K562 (cell line): ENCODE measurements around the gene SPTBN2. TPM values are rescaled to one million over a fixed set of nuclear protein-coding genes. Genes with fewer than 3 reads are reported as not detected.

ENCODE experiments used
- ATAC-seq: fragments of 200-7000 bp; cut with Tn5 transposase; 3 replicates; pipeline ENCODE4 v1.9.1; 2020; ENCODE audit warnings: moderate library complexity
- BruUV-seq: library from RNA; stranded (reverse); fragments of 400-500 nt; replicated peaks from 2 replicates; lab custom pipeline; 2021; lab: Mats Ljungman, UMichigan
- CTCF ChIA-PET: fragments of 300-600 bp; formaldehyde crosslinking; extraction: SDS; loops from one replicate; lab custom pipeline; 2021; ENCODE audit warnings: low intra/inter-chr PET ratio; lab: Yijun Ruan, JAX
- POLR2A ChIA-PET: fragments of 300-600, 350-650 bp; sonication (Branson Sonifier 250); formaldehyde crosslinking; extraction: SDS; loops from one replicate; lab custom pipeline; 2021; ENCODE audit warnings: antibody characterized with exemption, inconsistent platforms; lab: Yijun Ruan, JAX
- DNase-seq, 4 experiments: peaks; one replicate each; pipeline versions ENCODE4 v3.0.0 to v3.0.0-alpha.2; 2011 to 2018; ENCODE audit warnings: low spot score in 3 of 4, mixed read lengths in 3 of 4; ENCODE audit errors: extremely low read depth in 1 of 4
- FAIRE-seq: peaks from 2 replicates; lab custom pipeline; 2011; peaks lifted over from hg19 to GRCh38; lab: Jason Lieb, UNC
- H2AFZ ChIP-seq: 2 replicates; pipeline ENCODE4 v1.6.0; 2011; ENCODE audit warnings: low read depth, low read length, control low read depth, inconsistent platforms
- H3K27ac ChIP-seq: fragments of 200-600 bp; 3 replicates; pipeline ENCODE4 v1.8.0; 2011; ENCODE audit warnings: low read depth, mild to moderate bottlenecking, control low read depth, inconsistent platforms, low read length, moderate library complexity, mixed read lengths; ENCODE audit errors: extremely low read depth
- H3K27me3 ChIP-seq, 2 experiments: fragments of 300-600 bp in 1 of 2; 2 replicates in 1 of 2; 3 replicates in 1 of 2; pipeline versions ENCODE4 v1.6.0 to v1.8.0; 2011; ENCODE audit warnings: inconsistent platforms in 2 of 2, low read length in 2 of 2, mild to moderate bottlenecking in 1 of 2, mixed read lengths in 1 of 2, moderate library complexity in 1 of 2; ENCODE audit not compliant: control insufficient read depth in 2 of 2, insufficient read depth in 2 of 2
- H3K36me3 ChIP-seq: fragments of 300-600 bp; 3 replicates; pipeline ENCODE4 v1.8.0; 2011; ENCODE audit warnings: mild to moderate bottlenecking, low read length, inconsistent platforms; ENCODE audit not compliant: control insufficient read depth, insufficient read depth
- H3K4me1 ChIP-seq, 2 experiments: fragments of 200-600 bp in 1 of 2; replicated peaks in 1 of 2; 2 replicates in 1 of 2; 3 replicates in 1 of 2; pipeline versions ENCODE4 v1.5.1 to v1.8.0; 2011; ENCODE audit warnings: inconsistent platforms in 2 of 2, low read length in 2 of 2, mild to moderate bottlenecking in 1 of 2, mixed read lengths in 1 of 2, moderate library complexity in 1 of 2; ENCODE audit not compliant: control insufficient read depth in 2 of 2, insufficient read depth in 2 of 2
- H3K4me2 ChIP-seq: 2 replicates; pipeline ENCODE4 v1.6.1; 2011; ENCODE audit warnings: low read length, control low read depth, inconsistent platforms, mixed read lengths; ENCODE audit not compliant: insufficient read depth
- H3K4me3 ChIP-seq: fragments of 200-600 bp; sonication (generic), shearing (Covaris generic); 2 replicates; pipeline ENCODE4 v1.5.1; 2016; ENCODE audit warnings: control low read depth, inconsistent platforms
- H3K79me2 ChIP-seq: fragments of 200-600 bp; 3 replicates; pipeline ENCODE4 v1.8.0; 2011; ENCODE audit warnings: low read length, inconsistent platforms; ENCODE audit not compliant: control insufficient read depth, insufficient read depth
- H3K9ac ChIP-seq, 2 experiments: 2 replicates each; pipeline versions ENCODE4 v1.6.0 to v1.6.1; 2011; ENCODE audit warnings: low read depth in 2 of 2, low read length in 2 of 2, control low read depth in 1 of 2, inconsistent platforms in 1 of 2, mild to moderate bottlenecking in 1 of 2, mixed read lengths in 1 of 2; ENCODE audit not compliant: insufficient read depth in 1 of 2
- H3K9me1 ChIP-seq: one replicate; pipeline ENCODE4 v1.6.0; 2011; ENCODE audit warnings: inconsistent platforms, mild to moderate bottlenecking, low read length, moderate library complexity; ENCODE audit not compliant: control insufficient read depth, insufficient read depth
- H3K9me3 ChIP-seq: replicated peaks from 2 replicates; pipeline ENCODE4 v1.5.1; 2011; ENCODE audit warnings: low read depth, low read length, inconsistent platforms; ENCODE audit not compliant: control insufficient read depth, insufficient read depth
- H4K20me1 ChIP-seq: replicated peaks from 2 replicates; pipeline ENCODE4 v1.6.1; 2011; ENCODE audit warnings: low read length, inconsistent platforms, mixed read lengths; ENCODE audit not compliant: control insufficient read depth, insufficient read depth
- CREM ChIP-seq: IDR thresholded peaks from 2 replicates; pipeline ENCODE4 v1.6.1; 2014; ENCODE audit warnings: antibody characterized with exemption, low read depth
- EP400 ChIP-seq: fragments of 450-650 bp; IDR thresholded peaks from 2 replicates; pipeline ENCODE4 v1.6.1; 2017; ENCODE audit warnings: antibody characterized with exemption, mild to moderate bottlenecking, moderate library complexity
- ESRRA ChIP-seq: fragments of 450-650 bp; IDR thresholded peaks from 2 replicates; pipeline ENCODE4 v1.6.1; 2014; ENCODE audit warnings: low read depth, mild to moderate bottlenecking, moderate library complexity, borderline replicate concordance
- L3MBTL2 ChIP-seq: fragments of 450-650 bp; IDR thresholded peaks from 2 replicates; pipeline ENCODE4 v1.6.1; 2016; ENCODE audit warnings: mild to moderate bottlenecking, moderate library complexity
- MAZ ChIP-seq, 2 experiments: fragments of 450-650 bp in 1 of 2; sonication (generic) in 1 of 2; formaldehyde crosslinking; IDR thresholded peaks in 1 of 2; conservative IDR thresholded peaks in 1 of 2; 2 replicates each; pipeline versions ENCODE4 v1.4.0 to v1.5.0; 2020; ENCODE audit warnings: mild to moderate bottlenecking in 1 of 2, missing genetic modification reagents in 1 of 2
- MYBL2 ChIP-seq, 2 experiments: fragments of 450-650 bp in 1 of 2; sonication (generic) in 1 of 2; formaldehyde crosslinking in 1 of 2; IDR thresholded peaks; 2 replicates each; pipeline versions ENCODE4 v1.6.1 to v1.8.1; 2017 to 2022; ENCODE audit warnings: borderline replicate concordance in 1 of 2, inconsistent platforms in 1 of 2, low read depth in 1 of 2, mild to moderate bottlenecking in 1 of 2, missing genetic modification reagents in 1 of 2, moderate library complexity in 1 of 2
- POLR2A ChIP-seq: fragments of 450-650 bp; conservative IDR thresholded peaks from 2 replicates; pipeline ENCODE4 v1.6.1; 2016
- POLR2H ChIP-seq: IDR thresholded peaks from 2 replicates; pipeline ENCODE4 v1.6.1; 2016; ENCODE audit warnings: missing genetic modification characterization, low read depth, mild to moderate bottlenecking, control low read depth, missing compliant biosample characterization, moderate library complexity
- PURB ChIP-seq: sonication (generic); formaldehyde crosslinking; IDR thresholded peaks from 2 replicates; pipeline ENCODE4 v1.9.0; 2021; ENCODE audit warnings: low read depth, mild to moderate bottlenecking, missing genetic modification reagents
- RB1 ChIP-seq: fragments of 450-650 bp; IDR thresholded peaks from 2 replicates; pipeline ENCODE4 v1.6.1; 2017; ENCODE audit warnings: low read depth, mild to moderate bottlenecking
- SMAD4 ChIP-seq: fragments of 250-450 bp; sonication (Bioruptor Pico); conservative IDR thresholded peaks from 2 replicates; pipeline ENCODE4 v1.8.0; 2021; ENCODE audit warnings: inconsistent platforms, mild to moderate bottlenecking, moderate library complexity
- SMARCE1 ChIP-seq: fragments of 450-650 bp; IDR thresholded peaks from 2 replicates; pipeline ENCODE4 v1.7.1; 2016; ENCODE audit warnings: mild to moderate bottlenecking
- ZNF263 ChIP-seq: sonication (generic); formaldehyde crosslinking; IDR thresholded peaks from 2 replicates; pipeline ENCODE4 v1.8.0; 2022; ENCODE audit warnings: mild to moderate bottlenecking, missing genetic modification reagents, borderline replicate concordance
- ZNF764 ChIP-seq: fragments of 250-450 bp; sonication (Bioruptor Pico); IDR thresholded peaks from 2 replicates; pipeline ENCODE4 v1.4.0; 2020; ENCODE audit warnings: low read depth, mild to moderate bottlenecking, moderate library complexity
- WGBS: fragments of 100-300 bp; shearing (Covaris generic); methylation state at CpG from one replicate; pipeline ENCODE4 v1.1.6; 2016; ENCODE audit warnings: low coverage, mixed read lengths; ENCODE audit not compliant: insufficient coverage; ENCODE audit errors: missing lambda C conversion rate; 5-methylcytosine and 5-hydroxymethylcytosine counted together
- in situ Hi-C: fragments of 300-500 bp; cut with MboI; formaldehyde crosslinking; loops from 4 replicates; pipeline ENCODE4 v1.15.0; 2018; ENCODE audit warnings: inconsistent platforms, mixed read lengths
- intact Hi-C: fragments of 100-400 bp; cut with micrococcal nuclease; formaldehyde crosslinking; loops from 2 replicates; pipeline ENCODE4 v1.14.2; 2022
- polyA plus RNA-seq, 8 experiments: library from polyadenylated mRNA; depleted of rRNA in 4 of 8; stranded (reverse) in 5 of 8; unstranded in 3 of 8; fragments of >200 nt; fragmentation: Nextera tagmentation in 2 of 8; fragmentation: Illumina TruSeq in 1 of 8; extraction: Ambion mirVana in 2 of 8; extraction: Trizol in 1 of 8; gene quantifications; 2 replicates each; pipeline versions ENCODE4 v1.2.1 to v1.2.3, GENCODE V29; 2011 to 2014; ENCODE audit warnings: inconsistent platforms in 1 of 8, missing spikeins in 1 of 8
- total RNA-seq, 7 experiments: library from RNA; depleted of rRNA in 6 of 7; stranded (reverse); fragments of >200 nt in 6 of 7; fragmentation: Illumina TruSeq in 2 of 7; extraction: Trizol in 2 of 7; gene quantifications; 2 replicates each; pipeline versions ENCODE4 v1.2.1 to v1.2.3, GENCODE V29; 2011 to 2021; ENCODE audit warnings: low replicate concordance in 1 of 7
- TF ChIP-seq, protein P1 (sequence below), 2 experiments: fragments of 200-800 bp in 1 of 2; sonication (Bioruptor generic) in 1 of 2; sonication (generic) in 1 of 2; formaldehyde crosslinking in 1 of 2; IDR thresholded peaks in 1 of 2; conservative IDR thresholded peaks in 1 of 2; 2 replicates each; pipeline versions ENCODE4 v1.5.0 to v1.6.1; 2016 to 2020; ENCODE audit warnings: missing compliant biosample characterization in 1 of 2, missing genetic modification characterization in 1 of 2, missing genetic modification reagents in 1 of 2
- TF ChIP-seq, protein P2 (sequence below): fragments of 250-450 bp; sonication (Bioruptor Pico); IDR thresholded peaks from 2 replicates; pipeline ENCODE4 v1.5.0; 2021

Gene SPTBN2
- total and polyA plus RNA-seq, 9 of the 15 experiments (the other 6 are each of a cell fraction or from before 2014, with no cell fraction given): 0.38 to 56.5 (median 19.7) TPM

DNA sequence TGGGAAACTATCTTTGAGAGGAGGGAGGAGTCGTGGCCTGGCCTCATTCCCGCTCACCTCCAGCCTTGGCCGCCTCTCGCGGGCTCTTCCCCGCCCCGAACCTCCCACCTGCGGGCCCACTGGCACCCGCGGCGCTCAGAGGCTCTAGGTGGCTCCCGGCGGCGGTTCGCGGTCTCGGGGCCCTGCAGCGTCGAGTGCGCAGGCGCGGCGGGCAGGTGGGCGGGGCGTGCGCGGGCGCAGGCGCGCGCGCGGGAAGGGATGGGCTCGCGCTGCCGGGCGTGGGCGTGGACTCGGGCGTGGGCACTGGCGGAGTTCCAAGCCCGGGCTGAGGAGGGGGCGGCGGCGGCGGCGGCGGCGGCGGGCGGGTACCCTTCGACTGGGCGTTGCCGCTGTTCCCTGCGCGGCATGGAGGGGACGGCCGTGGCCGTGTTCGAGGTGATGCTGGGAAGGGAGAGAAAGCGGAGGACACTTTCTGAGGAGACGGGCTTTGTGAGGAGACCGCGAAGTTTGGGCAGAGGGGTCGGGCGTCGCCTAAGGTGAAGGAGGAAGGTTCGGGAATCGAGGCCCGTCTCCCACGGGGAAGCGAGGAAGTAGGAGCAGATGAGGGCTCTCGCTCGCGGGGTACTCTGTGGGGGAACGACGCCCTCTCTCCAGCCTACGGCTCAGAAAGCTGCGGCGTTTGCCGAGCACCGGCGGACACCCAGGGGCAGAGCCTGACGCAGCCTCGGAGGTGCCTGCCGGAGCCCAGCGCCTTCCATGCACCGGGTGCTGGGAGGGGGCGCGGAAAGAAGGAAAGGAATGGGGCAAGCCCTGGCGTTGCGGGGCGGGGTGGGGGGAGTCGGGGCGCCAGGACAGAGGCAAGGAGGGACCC, 15.7 kb upstream of the SPTBN2 start:
- CTCF ChIA-PET: interaction anchor here (0.7 kb wide), 1 partner anchor 90 kb away, joined by 3 read pairs; no protein-coding TSS in a partner anchor
- peak; percentile 44 for FAIRE-seq
- TF ChIP-seq ESRRA: peak; percentile 55; the same call in 1 of the 2 replicates
- peak; percentile 90 for TF ChIP-seq RB1
- 0 out of 2 replicates have a peak, but pooled peaks have one; percentile 43 for TF ChIP-seq CREM
- no peak for TF ChIP-seq MYBL2 (IDR thresholded peaks at IDR 0.05; ENCODE audit: low read depth)
- no peak for TF ChIP-seq MYBL2 (CRISPR knock-in tag; IDR thresholded peaks at IDR 0.05; ENCODE audit: borderline replicate concordance)
- no peak for TF ChIP-seq PURB (CRISPR knock-in tag)
- TF ChIP-seq ZNF263 (CRISPR knock-in tag): peak; percentile 61
- TF ChIP-seq, protein P1, sequence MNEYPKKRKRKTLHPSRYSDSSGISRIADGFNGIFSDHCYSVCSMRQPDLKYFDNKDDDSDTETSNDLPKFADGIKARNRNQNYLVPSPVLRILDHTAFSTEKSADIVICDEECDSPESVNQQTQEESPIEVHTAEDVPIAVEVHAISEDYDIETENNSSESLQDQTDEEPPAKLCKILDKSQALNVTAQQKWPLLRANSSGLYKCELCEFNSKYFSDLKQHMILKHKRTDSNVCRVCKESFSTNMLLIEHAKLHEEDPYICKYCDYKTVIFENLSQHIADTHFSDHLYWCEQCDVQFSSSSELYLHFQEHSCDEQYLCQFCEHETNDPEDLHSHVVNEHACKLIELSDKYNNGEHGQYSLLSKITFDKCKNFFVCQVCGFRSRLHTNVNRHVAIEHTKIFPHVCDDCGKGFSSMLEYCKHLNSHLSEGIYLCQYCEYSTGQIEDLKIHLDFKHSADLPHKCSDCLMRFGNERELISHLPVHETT (CRISPR knock-in tag; conservative IDR thresholded peaks at IDR 0.05 in 1 of 2, IDR thresholded peaks at IDR 0.05 in 1 of 2): peak in 1 of 2 experiments; percentile 43; a peak in 1 of 4 replicates
- TF ChIP-seq POLR2H (tag): peak; percentile 76
- peak; percentile 85 for TF ChIP-seq L3MBTL2
- TF ChIP-seq, protein P2, sequence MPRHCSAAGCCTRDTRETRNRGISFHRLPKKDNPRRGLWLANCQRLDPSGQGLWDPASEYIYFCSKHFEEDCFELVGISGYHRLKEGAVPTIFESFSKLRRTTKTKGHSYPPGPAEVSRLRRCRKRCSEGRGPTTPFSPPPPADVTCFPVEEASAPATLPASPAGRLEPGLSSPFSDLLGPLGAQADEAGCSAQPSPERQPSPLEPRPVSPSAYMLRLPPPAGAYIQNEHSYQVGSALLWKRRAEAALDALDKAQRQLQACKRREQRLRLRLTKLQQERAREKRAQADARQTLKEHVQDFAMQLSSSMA: no peak
- TF ChIP-seq MAZ (CRISPR knock-in tag; conservative IDR thresholded peaks at IDR 0.05 in 1 of 2, IDR thresholded peaks at IDR 0.05 in 1 of 2): peak; percentile 21 to 42; a peak in 2 of 4 replicates
- TF ChIP-seq POLR2A: peak; percentile 85
- TF ChIP-seq SMAD4 (CRISPR knock-in tag): 0 out of 2 replicates have a peak, but pooled peaks have one; percentile 10
- no peak for TF ChIP-seq ZNF764 (CRISPR knock-in tag)
- peak; percentile 10; the same call in 1 of the 2 replicates for TF ChIP-seq SMARCE1
- 0 out of 2 replicates have a peak, but pooled peaks have one; percentile 33 for TF ChIP-seq EP400

More for the DNA sequence above, 15.7 kb upstream of the SPTBN2 start:
- Histone ChIP-seq H3K27me3 (no peaks in the 10 kb centered on the region), H3K27ac (peak overlapping the region; percentile 77), H3K4me3 (peak overlapping the region; percentile 82), H3K79me2 (peaks cover 19% of the 10 kb centered on the region), H3K4me1 (peaks cover 9 to 31% of the 10 kb centered on the region in 2 experiments; a peak in 4 of 5 replicates), H3K36me3 (no peaks in the 10 kb centered on the region), H2AFZ (peak overlapping the region; percentile 99), H3K9ac (peak overlapping the region; percentile 81 to 99), H3K9me3 (no peaks in the 10 kb centered on the region), H3K9me1 (no peaks in the 10 kb centered on the region), H3K4me2 (peak overlapping the region; percentile 95), H4K20me1 (no peaks in the 10 kb centered on the region)
- WGBS: under 1% methylated on average over 32 of the region's 95 CpGs
- DNase-seq (peak; percentile 92 to 99 (median 97)), ATAC-seq (peak; percentile 93)
- in situ Hi-C loops (no loop called here), intact Hi-C loops (no loop called here)
- no TSS peak for BruUV-seq
- POLR2A ChIA-PET: interaction anchor here (1.0 to 1.5 kb wide), 2 partner anchors 13 to 206 kb away, joined by 3 to 4 read pairs; no protein-coding TSS in a partner anchor
